ENCODE data around the gene FAM110D.

The FAM110D gene

GRCh38 chr1:26153966-26154532 is 4.8 kb upstream of the FAM110D start:
- Histone ChIP-seq H3F3A (ENCODE audit: low read depth) (no peaks in the 10 kb centered on the region), H3K27me3 (ENCODE audit: insufficient read depth, low read length, poor library complexity, severe bottlenecking) (no peaks in the 10 kb centered on the region), H2AFZ (ENCODE audit: low read length) (no peak overlapping the region), H3K9me2 (replicated peaks; ENCODE audit: low read depth, low read length) (no peaks in the 10 kb centered on the region), H3K79me2 (ENCODE audit: insufficient read depth, low read length) (peaks cover 2% of the 10 kb centered on the region; the same call in 1 of the 2 replicates), H3K9ac (ENCODE audit: low read depth, low read length, poor library complexity, severe bottlenecking) (no peak overlapping the region), H3K36me3 (ENCODE audit: insufficient read depth, low read length) (no peaks in the 10 kb centered on the region), H3K9me3 (ENCODE audit: insufficient read depth, low read depth, low read length) (no peaks in the 10 kb centered on the region), H3K4me2 (ENCODE audit: low read depth, low read length, poor library complexity, severe bottlenecking) (no peak overlapping the region), H3K4me1 (ENCODE audit: insufficient read depth, low read length, poor library complexity, severe bottlenecking) (peaks cover 37% of the 10 kb centered on the region), H3K4me3 (ENCODE audit: low read length, poor library complexity, severe bottlenecking) (no peak overlapping the region), H4K20me1 (ENCODE audit: insufficient read depth, low read length, poor library complexity, severe bottlenecking) (no peaks in the 10 kb centered on the region)
- no peak for TF ChIP-seq EZH2phosphoT487 (IDR thresholded peaks at IDR 0.05; ENCODE audit: borderline replicate concordance)
- TF ChIP-seq, protein P1, sequence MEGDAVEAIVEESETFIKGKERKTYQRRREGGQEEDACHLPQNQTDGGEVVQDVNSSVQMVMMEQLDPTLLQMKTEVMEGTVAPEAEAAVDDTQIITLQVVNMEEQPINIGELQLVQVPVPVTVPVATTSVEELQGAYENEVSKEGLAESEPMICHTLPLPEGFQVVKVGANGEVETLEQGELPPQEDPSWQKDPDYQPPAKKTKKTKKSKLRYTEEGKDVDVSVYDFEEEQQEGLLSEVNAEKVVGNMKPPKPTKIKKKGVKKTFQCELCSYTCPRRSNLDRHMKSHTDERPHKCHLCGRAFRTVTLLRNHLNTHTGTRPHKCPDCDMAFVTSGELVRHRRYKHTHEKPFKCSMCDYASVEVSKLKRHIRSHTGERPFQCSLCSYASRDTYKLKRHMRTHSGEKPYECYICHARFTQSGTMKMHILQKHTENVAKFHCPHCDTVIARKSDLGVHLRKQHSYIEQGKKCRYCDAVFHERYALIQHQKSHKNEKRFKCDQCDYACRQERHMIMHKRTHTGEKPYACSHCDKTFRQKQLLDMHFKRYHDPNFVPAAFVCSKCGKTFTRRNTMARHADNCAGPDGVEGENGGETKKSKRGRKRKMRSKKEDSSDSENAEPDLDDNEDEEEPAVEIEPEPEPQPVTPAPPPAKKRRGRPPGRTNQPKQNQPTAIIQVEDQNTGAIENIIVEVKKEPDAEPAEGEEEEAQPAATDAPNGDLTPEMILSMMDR (conservative IDR thresholded peaks at IDR 0.05; ENCODE audit: low read length), result no peak

GRCh38 chr1:26154750-26155149 is 4.1 kb upstream of the FAM110D start:
- no peaks in the 10 kb centered on the region for H3K36me3 ChIP-seq (ENCODE audit: insufficient read depth, low read length)
- no peaks in the 10 kb centered on the region for H3F3A ChIP-seq (ENCODE audit: low read depth)
- H3K4me3 ChIP-seq (ENCODE audit: low read length, poor library complexity, severe bottlenecking), result no peak overlapping the region
- no peak overlapping the region for H2AFZ ChIP-seq (ENCODE audit: low read length)
- no peak for TF ChIP-seq EZH2phosphoT487 (IDR thresholded peaks at IDR 0.05; ENCODE audit: borderline replicate concordance)
- TF ChIP-seq, protein P1 (conservative IDR thresholded peaks at IDR 0.05; ENCODE audit: low read length), result no peak
- H3K9ac ChIP-seq (ENCODE audit: low read depth, low read length, poor library complexity, severe bottlenecking), result no peak overlapping the region
- H3K9me3 ChIP-seq (ENCODE audit: insufficient read depth, low read depth, low read length), result no peaks in the 10 kb centered on the region
- H3K9me2 ChIP-seq (replicated peaks; ENCODE audit: low read depth, low read length), result no peaks in the 10 kb centered on the region
- H3K4me2 ChIP-seq (ENCODE audit: low read depth, low read length, poor library complexity, severe bottlenecking), result no peak overlapping the region
- no peaks in the 10 kb centered on the region for H3K27me3 ChIP-seq (ENCODE audit: insufficient read depth, low read length, poor library complexity, severe bottlenecking)
- H3K4me1 ChIP-seq (ENCODE audit: insufficient read depth, low read length, poor library complexity, severe bottlenecking), result peaks cover 44% of the 10 kb centered on the region
- no peaks in the 10 kb centered on the region for H4K20me1 ChIP-seq (ENCODE audit: insufficient read depth, low read length, poor library complexity, severe bottlenecking)
- peaks cover 9% of the 10 kb centered on the region for H3K79me2 ChIP-seq (ENCODE audit: insufficient read depth, low read length)

- no peak overlapping the region for H2AFZ ChIP-seq (ENCODE audit: low read length)
- no peaks in the 10 kb centered on the region for H3K27me3 ChIP-seq (ENCODE audit: insufficient read depth, low read length, poor library complexity, severe bottlenecking)
- no peaks in the 10 kb centered on the region for H4K20me1 ChIP-seq (ENCODE audit: insufficient read depth, low read length, poor library complexity, severe bottlenecking)
- H3K4me3 ChIP-seq (ENCODE audit: low read length, poor library complexity, severe bottlenecking), result peak overlapping the region; percentile 60
- no peaks in the 10 kb centered on the region for H3K9me2 ChIP-seq (replicated peaks; ENCODE audit: low read depth, low read length)
- no peaks in the 10 kb centered on the region for H3K36me3 ChIP-seq (ENCODE audit: insufficient read depth, low read length)
- no peaks in the 10 kb centered on the region for H3F3A ChIP-seq (ENCODE audit: low read depth)
- peak overlapping the region; percentile 52 for H3K9ac ChIP-seq (ENCODE audit: low read depth, low read length, poor library complexity, severe bottlenecking)
- peaks cover 17% of the 10 kb centered on the region for H3K79me2 ChIP-seq (ENCODE audit: insufficient read depth, low read length)
- no peaks in the 10 kb centered on the region for H3K9me3 ChIP-seq (ENCODE audit: insufficient read depth, low read depth, low read length)
- TF ChIP-seq, protein P1 (conservative IDR thresholded peaks at IDR 0.05; ENCODE audit: low read length), result no peak
- no peak for TF ChIP-seq EZH2phosphoT487 (IDR thresholded peaks at IDR 0.05; ENCODE audit: borderline replicate concordance)
- H3K4me1 ChIP-seq (ENCODE audit: insufficient read depth, low read length, poor library complexity, severe bottlenecking), result peaks cover 52% of the 10 kb centered on the region
- H3K4me2 ChIP-seq (ENCODE audit: low read depth, low read length, poor library complexity, severe bottlenecking), result peak overlapping the region; percentile 69
These were observed 3.3 kb upstream of the FAM110D start for GRCh38 chr1:26155370-26156284.

Data from Loucy (cell line).